IPS-NIHi11 (cell line): ENCODE measurements around the gene ESYT2.
"Not testable (repeated sequence)": the region's sequence is repeated elsewhere in the genome, so short reads cannot be mapped to it uniquely, and the experiment has no call there.

Experiments used
- DNase-seq: peaks from one replicate; pipeline ENCODE4 v3.0.0; 2012; ENCODE audit warnings: mixed read lengths, low spot score

ESYT2 gene

GRCh38 chr7:158854681-158855081, 25.4 kb upstream of the ESYT2 start:
- DNase-seq, result no peak

- DNase-seq, result no peak
Observed at GRCh38 chr7:158850545-158851102, 21.3 kb upstream of the ESYT2 start.

GRCh38 chr7:158849768-158850544, 20.6 kb upstream of the ESYT2 start:
- no peak for DNase-seq

- DNase-seq, result no peak
Observed at GRCh38 chr7:158849442-158849767, 20.1 kb upstream of the ESYT2 start.

GRCh38 chr7:158847451-158847866, 18.1 kb upstream of the ESYT2 start:
- no peak for DNase-seq

- no peak for DNase-seq
Observed at GRCh38 chr7:158846304-158846703, 17.0 kb upstream of the ESYT2 start.

GRCh38 chr7:158843771-158844170, 14.5 kb upstream of the ESYT2 start:
- DNase-seq, result no peak

GRCh38 chr7:158842486-158842885, 13.2 kb upstream of the ESYT2 start:
- no peak for DNase-seq

- DNase-seq, result no peak
Observed at GRCh38 chr7:158840604-158841003, 11.3 kb upstream of the ESYT2 start.

- DNase-seq, result not testable (repeated sequence)
Observed at GRCh38 chr7:158839177-158839576, 9.9 kb upstream of the ESYT2 start.

- no peak for DNase-seq
Observed at GRCh38 chr7:158837790-158838637, 8.7 kb upstream of the ESYT2 start.

GRCh38 chr7:158836692-158837091, 7.4 kb upstream of the ESYT2 start:
- no peak for DNase-seq

- no peak for DNase-seq
Observed at GRCh38 chr7:158834878-158835784, 5.8 kb upstream of the ESYT2 start.

- DNase-seq, result no peak
Observed at GRCh38 chr7:158832994-158833393, 3.7 kb upstream of the ESYT2 start.

- DNase-seq, result no peak
Observed at GRCh38 chr7:158831738-158832091, 2.4 kb upstream of the ESYT2 start.

GRCh38 chr7:158830211-158830723, 958 bp upstream of the ESYT2 start:
- no peak for DNase-seq

GRCh38 chr7:158829021-158829341, 328 bp downstream of the ESYT2 start:
- peak; percentile 75 for DNase-seq

GRCh38 chr7:158828133-158829020, 932 bp downstream of the ESYT2 start:
- DNase-seq, result peak; percentile 76

GRCh38 chr7:158827411-158828132, 1.7 kb downstream of the ESYT2 start:
- DNase-seq, result no peak

GRCh38 chr7:158825628-158826289, 3.5 kb downstream of the ESYT2 start:
- DNase-seq, result no peak
